HL-60 (cell line): ENCODE data around the gene UBAP1L.

Experiments used
- CTCF ChIP-seq: IDR thresholded peaks from one replicate; pipeline ENCODE4 v1.5.1; 2011; ENCODE audit warnings: low read length, control low read depth, inconsistent platforms; ENCODE audit not compliant: insufficient read depth
- GABPA ChIP-seq: IDR thresholded peaks from 2 replicates; pipeline ENCODE4 v1.6.1; 2012; ENCODE audit warnings: low read depth
- POLR2AphosphoS5 ChIP-seq: IDR thresholded peaks from 2 replicates; pipeline ENCODE4 v1.6.1; 2012; ENCODE audit warnings: low read depth
- REST ChIP-seq: IDR thresholded peaks from 2 replicates; pipeline ENCODE4 v1.6.1; 2012; ENCODE audit warnings: low read depth; ENCODE audit not compliant: insufficient replicate concordance
- SPI1 ChIP-seq: IDR thresholded peaks from 2 replicates; pipeline ENCODE4 v1.6.1; 2012; ENCODE audit warnings: low read depth, mild to moderate bottlenecking, borderline replicate concordance

- TF ChIP-seq CTCF: no peak
- TF ChIP-seq POLR2AphosphoS5: no peak
- no peak for TF ChIP-seq SPI1
- TF ChIP-seq REST: no peak
- TF ChIP-seq GABPA: no peak
These were observed 59.7 kb downstream of the UBAP1L start for GRCh38 chr15:65055201-65055870.
